ENCODE results near the gene SFXN5.

SFXN5 gene

GRCh38 chr2:73033766-73034381 lies 37.6 kb downstream of the SFXN5 start:
- TF ChIP-seq, protein P1, sequence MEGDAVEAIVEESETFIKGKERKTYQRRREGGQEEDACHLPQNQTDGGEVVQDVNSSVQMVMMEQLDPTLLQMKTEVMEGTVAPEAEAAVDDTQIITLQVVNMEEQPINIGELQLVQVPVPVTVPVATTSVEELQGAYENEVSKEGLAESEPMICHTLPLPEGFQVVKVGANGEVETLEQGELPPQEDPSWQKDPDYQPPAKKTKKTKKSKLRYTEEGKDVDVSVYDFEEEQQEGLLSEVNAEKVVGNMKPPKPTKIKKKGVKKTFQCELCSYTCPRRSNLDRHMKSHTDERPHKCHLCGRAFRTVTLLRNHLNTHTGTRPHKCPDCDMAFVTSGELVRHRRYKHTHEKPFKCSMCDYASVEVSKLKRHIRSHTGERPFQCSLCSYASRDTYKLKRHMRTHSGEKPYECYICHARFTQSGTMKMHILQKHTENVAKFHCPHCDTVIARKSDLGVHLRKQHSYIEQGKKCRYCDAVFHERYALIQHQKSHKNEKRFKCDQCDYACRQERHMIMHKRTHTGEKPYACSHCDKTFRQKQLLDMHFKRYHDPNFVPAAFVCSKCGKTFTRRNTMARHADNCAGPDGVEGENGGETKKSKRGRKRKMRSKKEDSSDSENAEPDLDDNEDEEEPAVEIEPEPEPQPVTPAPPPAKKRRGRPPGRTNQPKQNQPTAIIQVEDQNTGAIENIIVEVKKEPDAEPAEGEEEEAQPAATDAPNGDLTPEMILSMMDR (IDR thresholded peaks at IDR 0.05; ENCODE audit: extremely low read depth, missing control alignments), result no peak
- no peak for DNase-seq (ENCODE audit: low spot score)

DNA sequence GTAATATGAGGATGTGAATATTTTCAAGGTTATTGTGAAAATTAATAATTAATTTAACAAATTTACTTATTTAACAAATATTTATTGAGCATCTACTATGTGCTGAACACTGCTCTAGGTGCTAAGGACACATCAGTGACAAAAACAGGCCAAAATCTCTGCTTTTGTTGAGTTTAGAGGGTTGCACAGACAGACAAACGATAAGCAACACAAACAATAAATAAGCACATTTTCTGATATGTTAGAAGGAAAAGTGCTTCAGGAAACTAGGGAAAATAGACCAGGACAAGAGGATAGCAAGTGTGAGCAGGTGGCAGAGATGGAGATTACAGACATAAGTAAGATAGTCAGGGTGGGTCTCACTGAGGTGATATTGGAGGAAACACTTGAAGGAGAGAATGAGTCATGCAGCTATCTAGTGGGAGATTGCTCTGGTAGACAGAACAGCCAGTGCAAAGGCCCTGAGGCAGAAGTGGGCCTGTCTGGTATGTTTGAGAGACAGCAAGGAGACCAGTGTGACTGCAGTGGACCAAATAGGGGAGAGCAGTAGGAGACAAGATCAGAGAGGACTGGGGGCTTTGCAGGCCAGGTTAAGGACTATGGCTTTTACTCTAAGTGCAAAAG lies 38.3 kb downstream of the SFXN5 start:
- TF ChIP-seq, protein P1 (IDR thresholded peaks at IDR 0.05; ENCODE audit: extremely low read depth, missing control alignments), result no peak

DNA sequence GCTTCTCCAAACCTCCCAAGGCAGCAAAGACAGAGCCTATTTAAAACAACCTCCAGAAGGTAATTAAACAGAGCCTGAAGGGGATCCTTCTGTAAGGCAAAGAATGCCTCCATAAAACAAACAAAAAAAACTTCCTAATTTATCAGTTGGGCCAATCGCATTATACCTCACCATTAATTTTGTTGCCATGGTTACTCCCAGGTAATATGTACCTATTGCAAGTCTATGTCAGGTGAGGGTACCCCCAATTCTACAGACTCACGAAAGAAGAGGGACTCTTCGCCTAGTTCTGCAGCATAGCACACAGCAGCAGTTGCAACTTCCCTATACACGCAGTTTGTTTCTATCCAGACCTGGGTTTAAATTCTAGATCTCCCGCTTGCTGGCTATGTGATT lies 38.8 kb downstream of the SFXN5 start:
- TF ChIP-seq, protein P1 (IDR thresholded peaks at IDR 0.05; ENCODE audit: extremely low read depth, missing control alignments), result no peak
- no peak for DNase-seq (ENCODE audit: low spot score)

More for the DNA sequence above, 38.3 kb downstream of the SFXN5 start:
- no peak for DNase-seq (ENCODE audit: low spot score)

GRCh38 chr2:73031725-73032701 lies 39.5 kb downstream of the SFXN5 start:
- DNase-seq (ENCODE audit: low spot score), result no peak
- TF ChIP-seq, protein P1 (IDR thresholded peaks at IDR 0.05; ENCODE audit: extremely low read depth, missing control alignments), result no peak

- no peak for DNase-seq (ENCODE audit: low spot score)
- TF ChIP-seq, protein P1 (IDR thresholded peaks at IDR 0.05; ENCODE audit: extremely low read depth, missing control alignments), result no peak
Observed at GRCh38 chr2:73031095-73031678, 40.3 kb downstream of the SFXN5 start.

GRCh38 chr2:73028841-73029240 lies 42.7 kb downstream of the SFXN5 start:
- DNase-seq (ENCODE audit: low spot score), result no peak
- TF ChIP-seq, protein P1 (IDR thresholded peaks at IDR 0.05; ENCODE audit: extremely low read depth, missing control alignments), result no peak

All from GM20000 (cell line).